Neural cell (in vitro differentiated cells): ENCODE measurements around the gene VSIG10L. TPM values are rescaled to one million over a fixed set of nuclear protein-coding genes. Genes with fewer than 3 reads are reported as not detected.

ENCODE experiments used
- H2AFZ ChIP-seq: fragments of 200-600, 300-800 bp; sonication (generic), shearing (Covaris generic); 2 replicates; pipeline ENCODE4 v1.6.0; 2014; ENCODE audit warnings: low read depth, mild to moderate bottlenecking, antibody characterized with exemption, low read length, moderate library complexity
- H3F3A ChIP-seq: fragments of 200-600 bp; shearing (Covaris generic); 2 replicates; pipeline ENCODE4 v1.6.1; 2016; ENCODE audit warnings: mild to moderate bottlenecking, moderate library complexity, mixed read lengths, antibody characterized with exemption, low read length; ENCODE audit not compliant: insufficient read depth, poor library complexity, severe bottlenecking
- H3K27ac ChIP-seq: fragments of 200-600, 300-800 bp; sonication (generic), shearing (Covaris generic); 2 replicates; pipeline ENCODE4 v1.5.1; 2014; ENCODE audit warnings: mild to moderate bottlenecking, low read length, moderate library complexity
- H3K27me3 ChIP-seq: fragments of 300-800, 200-600 bp; sonication (generic), shearing (Covaris generic); 2 replicates; pipeline ENCODE4 v1.6.0; 2014; ENCODE audit warnings: mild to moderate bottlenecking, low read depth, low read length, moderate library complexity; ENCODE audit not compliant: insufficient read depth
- H3K36me3 ChIP-seq: fragments of 300-800, 200-600 bp; sonication (generic), shearing (Covaris generic); 2 replicates; pipeline ENCODE4 v1.5.1; 2014; ENCODE audit warnings: mild to moderate bottlenecking, antibody characterized with exemption, low read length, moderate library complexity; ENCODE audit not compliant: insufficient read depth
- H3K4me2 ChIP-seq: fragments of 300-800, 200-600 bp; sonication (generic), shearing (Covaris generic); 2 replicates; pipeline ENCODE4 v1.6.0; 2014; ENCODE audit warnings: mild to moderate bottlenecking, low read length
- H3K4me3 ChIP-seq: fragments of 300-800, 200-600 bp; sonication (generic), shearing (Covaris generic); 2 replicates; pipeline ENCODE4 v1.5.1; 2014; ENCODE audit warnings: mild to moderate bottlenecking, low read length, moderate library complexity
- H3K79me2 ChIP-seq: fragments of 200-600 bp; shearing (Covaris generic); replicated peaks from 2 replicates; pipeline ENCODE4 v1.6.0; 2014; ENCODE audit warnings: mild to moderate bottlenecking, low read length, moderate library complexity; ENCODE audit not compliant: insufficient read depth
- H3K9ac ChIP-seq: fragments of 300-800, 200-600 bp; sonication (generic), shearing (Covaris generic); 2 replicates; pipeline ENCODE4 v1.6.1; 2016; ENCODE audit warnings: mild to moderate bottlenecking, low read length, mixed read lengths
- H3K9me2 ChIP-seq: fragments of 200-600 bp; shearing (Covaris generic); 2 replicates; pipeline ENCODE4 v1.6.1; 2016; ENCODE audit warnings: mild to moderate bottlenecking, low read length, mixed read lengths; ENCODE audit not compliant: insufficient read depth
- H3K9me3 ChIP-seq: fragments of 200-600, 300-800 bp; sonication (generic), shearing (Covaris generic); 2 replicates; pipeline ENCODE4 v1.6.1; 2016; ENCODE audit warnings: mild to moderate bottlenecking, mixed run types, low read length, moderate library complexity, mixed read lengths
- H4K20me1 ChIP-seq: fragments of 200-600 bp; shearing (Covaris generic); 2 replicates; pipeline ENCODE4 v1.6.1; 2016; ENCODE audit warnings: mild to moderate bottlenecking, mixed run types; ENCODE audit not compliant: insufficient read depth
- CTCF ChIP-seq: fragments of 450-650 bp; IDR thresholded peaks from 2 replicates; pipeline ENCODE4 v1.5.1; 2014; ENCODE audit warnings: antibody characterized with exemption, mild to moderate bottlenecking, moderate library complexity; ENCODE audit not compliant: poor library complexity, severe bottlenecking
- EP300 ChIP-seq: fragments of 450-650 bp; conservative IDR thresholded peaks from 2 replicates; pipeline ENCODE4 v1.6.1; 2014; ENCODE audit warnings: antibody characterized with exemption, mild to moderate bottlenecking, moderate library complexity; ENCODE audit not compliant: poor library complexity, severe bottlenecking
- EZH2 ChIP-seq: fragments of 200-600, 300-800 bp; shearing (Covaris generic), sonication (generic); IDR thresholded peaks from 2 replicates; pipeline ENCODE4 v1.6.1; 2014; ENCODE audit warnings: antibody characterized with exemption, low read length, borderline replicate concordance, mild to moderate bottlenecking; ENCODE audit not compliant: insufficient read depth, poor library complexity, severe bottlenecking
- MXI1 ChIP-seq: fragments of 450-650 bp; conservative IDR thresholded peaks from 2 replicates; pipeline ENCODE4 v1.6.1; 2014; ENCODE audit warnings: antibody characterized with exemption, mild to moderate bottlenecking; ENCODE audit not compliant: poor library complexity, severe bottlenecking
- POLR2AphosphoS5 ChIP-seq: IDR thresholded peaks from 2 replicates; pipeline ENCODE4 v1.6.1; 2012
- RAD21 ChIP-seq: fragments of 450-650 bp; conservative IDR thresholded peaks from 2 replicates; pipeline ENCODE4 v1.6.1; 2014; ENCODE audit warnings: antibody characterized with exemption, mild to moderate bottlenecking, moderate library complexity
- REST ChIP-seq: IDR thresholded peaks from 2 replicates; pipeline ENCODE4 v1.6.1; 2012; ENCODE audit warnings: borderline replicate concordance
- SMC3 ChIP-seq: fragments of 450-650 bp; conservative IDR thresholded peaks from 2 replicates; pipeline ENCODE4 v1.6.1; 2014; ENCODE audit warnings: antibody characterized with exemption, mild to moderate bottlenecking, moderate library complexity; ENCODE audit not compliant: poor library complexity
- TAF1 ChIP-seq: IDR thresholded peaks from 2 replicates; pipeline ENCODE4 v1.6.1; 2012; ENCODE audit warnings: low read depth
- polyA plus RNA-seq: library from polyadenylated mRNA; depleted of rRNA; stranded (reverse); fragments of >200 nt; gene quantifications from 2 replicates; pipeline ENCODE4 v1.2.3, GENCODE V29; 2014

The VSIG10L gene
- polyA plus RNA-seq, 1 donor from 2014 or later = 2.3 TPM

GRCh38 chr19:51372649-51373504, 30.9 kb upstream of the VSIG10L start, which contains the start of gene NKG7:
Gene NKG7 (minus strand): TSS chr19:51372654. CDS start chr19:51372535, 119 bp downstream.
- Histone ChIP-seq H3K36me3 (no peaks in the 10 kb centered on the region), H3K9ac (no peak within 1 kb of the TSS), H3K27ac (no peak within 1 kb of the TSS), H3K9me2 (no peaks in the 10 kb centered on the region), H3K9me3 (no peaks in the 10 kb centered on the region), H3F3A (no peaks in the 10 kb centered on the region), H3K27me3 (no peaks in the 10 kb centered on the region), H3K79me2 (no peaks in the 10 kb centered on the region), H3K4me2 (no peak within 1 kb of the TSS), H4K20me1 (no peaks in the 10 kb centered on the region), H2AFZ (no peak within 1 kb of the TSS), H3K4me3 (no peak within 1 kb of the TSS)
- no peak for TF ChIP-seq POLR2AphosphoS5
- no peak for TF ChIP-seq MXI1
- TF ChIP-seq REST = no peak
- TF ChIP-seq SMC3 = no peak
- no peak for TF ChIP-seq EP300
- no peak for TF ChIP-seq EZH2
- no peak for TF ChIP-seq RAD21

GRCh38 chr19:51372021-51372648, 30.2 kb upstream of the VSIG10L start:
- no peaks in the 10 kb centered on the region for H4K20me1 ChIP-seq
- H3K9me3 ChIP-seq = no peaks in the 10 kb centered on the region
- no peak overlapping the region for H3K4me2 ChIP-seq
- no peaks in the 10 kb centered on the region for H3K27me3 ChIP-seq
- H3K9ac ChIP-seq = no peak overlapping the region
- no peaks in the 10 kb centered on the region for H3K9me2 ChIP-seq
- no peak overlapping the region for H2AFZ ChIP-seq
- no peak for TF ChIP-seq POLR2AphosphoS5
- TF ChIP-seq RAD21 = no peak
- no peak for TF ChIP-seq TAF1
- TF ChIP-seq SMC3 = no peak
- TF ChIP-seq MXI1 = no peak
- no peak for TF ChIP-seq REST
- TF ChIP-seq EP300 = no peak
- TF ChIP-seq CTCF = no peak
- TF ChIP-seq EZH2 = no peak
- no peaks in the 10 kb centered on the region for H3K36me3 ChIP-seq
- H3K79me2 ChIP-seq = no peaks in the 10 kb centered on the region
- no peak overlapping the region for H3K4me3 ChIP-seq
- H3F3A ChIP-seq = no peaks in the 10 kb centered on the region
- H3K27ac ChIP-seq = no peak overlapping the region
